Astrocyte (in vitro differentiated cells and primary cell): ENCODE data around the gene GFER. TPM values are rescaled to one million over a fixed set of nuclear protein-coding genes. Genes with fewer than 3 reads are reported as not detected.
"Not testable (repeated sequence)": the region's sequence is repeated elsewhere in the genome, so short reads cannot be mapped to it uniquely, and the experiment has no call there.

Experiments
- DNase-seq: peaks from one replicate; pipeline ENCODE4 v3.0.0-alpha.2; 2010; ENCODE audit warnings: low read depth
- FAIRE-seq: peaks from 2 replicates; lab custom pipeline; 2011; peaks lifted over from hg19 to GRCh38; lab: Jason Lieb, UNC
- H2AFZ ChIP-seq: 2 replicates; pipeline ENCODE4 v1.6.0; 2012; ENCODE audit warnings: low read depth, low read length, inconsistent platforms
- H3K27ac ChIP-seq: 2 replicates; pipeline ENCODE4 v1.5.1; 2011; ENCODE audit warnings: low read depth, low read length, inconsistent platforms
- H3K27me3 ChIP-seq: 2 replicates; pipeline ENCODE4 v1.6.0; 2011; ENCODE audit warnings: low read length, inconsistent platforms; ENCODE audit not compliant: insufficient read depth
- H3K36me3 ChIP-seq: 2 replicates; pipeline ENCODE4 v1.5.1; 2011; ENCODE audit warnings: low read length, inconsistent platforms; ENCODE audit not compliant: insufficient read depth
- H3K4me1 ChIP-seq: 2 replicates; pipeline ENCODE4 v1.5.1; 2011; ENCODE audit warnings: low read length, inconsistent platforms; ENCODE audit not compliant: insufficient read depth
- H3K4me2 ChIP-seq: 2 replicates; pipeline ENCODE4 v1.6.0; 2012; ENCODE audit warnings: low read length, inconsistent platforms
- H3K4me3 ChIP-seq: 2 replicates; pipeline ENCODE4 v1.5.1; 2011; ENCODE audit warnings: low read depth, mild to moderate bottlenecking, low read length, inconsistent platforms; ENCODE audit not compliant: insufficient read depth
- H3K79me2 ChIP-seq: 2 replicates; pipeline ENCODE4 v1.6.0; 2012; ENCODE audit warnings: mild to moderate bottlenecking, low read length, inconsistent platforms; ENCODE audit not compliant: insufficient read depth
- H3K9ac ChIP-seq: 2 replicates; pipeline ENCODE4 v1.6.0; 2012; ENCODE audit warnings: mild to moderate bottlenecking, low read length, inconsistent platforms
- H3K9me3 ChIP-seq: 2 replicates; pipeline ENCODE4 v1.5.1; 2012; ENCODE audit warnings: low read depth, mild to moderate bottlenecking, low read length, inconsistent platforms; ENCODE audit not compliant: insufficient read depth
- H4K20me1 ChIP-seq: 2 replicates; pipeline ENCODE4 v1.6.0; 2012; ENCODE audit warnings: low read length, inconsistent platforms; ENCODE audit not compliant: insufficient read depth
- H3K27ac Mint-ChIP-seq: one replicate; pipeline ENCODE4 v1.8.0; 2021; ENCODE audit warnings: mild to moderate bottlenecking, mixed read lengths; ENCODE audit not compliant: unreplicated experiment
- H3K27me3 Mint-ChIP-seq: one replicate; pipeline ENCODE4 v1.8.0; 2021; ENCODE audit warnings: low read depth, mixed read lengths; ENCODE audit not compliant: unreplicated experiment
- H3K36me3 Mint-ChIP-seq: one replicate; pipeline ENCODE4 v1.8.0; 2021; ENCODE audit warnings: low read depth, mixed read lengths; ENCODE audit not compliant: unreplicated experiment
- H3K4me1 Mint-ChIP-seq: one replicate; pipeline ENCODE4 v1.8.0; 2021; ENCODE audit warnings: low read depth, mixed read lengths; ENCODE audit not compliant: unreplicated experiment
- H3K4me3 Mint-ChIP-seq: one replicate; pipeline ENCODE4 v1.8.0; 2021; ENCODE audit warnings: mild to moderate bottlenecking, moderate library complexity, mixed read lengths; ENCODE audit not compliant: unreplicated experiment
- H3K9me3 Mint-ChIP-seq: one replicate; pipeline ENCODE4 v1.8.0; 2021; ENCODE audit warnings: mild to moderate bottlenecking, mixed read lengths; ENCODE audit not compliant: unreplicated experiment
- CTCF ChIP-seq: IDR thresholded peaks from 2 replicates; pipeline ENCODE4 v1.5.1; 2011; ENCODE audit warnings: low read depth, mild to moderate bottlenecking, inconsistent platforms, low read length, moderate library complexity; ENCODE audit not compliant: insufficient read depth
- EZH2 ChIP-seq: IDR thresholded peaks from 2 replicates; pipeline ENCODE4 v1.6.1; 2012; ENCODE audit warnings: mild to moderate bottlenecking, low read length, inconsistent platforms; ENCODE audit not compliant: insufficient read depth
- total RNA-seq: library from RNA; stranded (reverse); gene quantifications from 2 replicates; pipeline ENCODE4 v1.2.1, GENCODE V29; 2021

GFER gene
- total RNA-seq, 1 donor from 2014 or later, result 30.4 TPM

GRCh38 chr16:1960665-1961630, 23.0 kb upstream of the GFER start:
- Mint-ChIP-seq H3K4me3 (peak overlapping the region; percentile 95), H3K27ac (peak overlapping the region; percentile 88), H3K27me3 (peaks cover 2% of the 10 kb centered on the region), H3K4me1 (peaks cover 20% of the 10 kb centered on the region), H3K9me3 (no peaks in the 10 kb centered on the region), H3K36me3 (peaks cover 20% of the 10 kb centered on the region)
- Histone ChIP-seq H4K20me1 (peaks cover 49% of the 10 kb centered on the region), H3K4me3 (peak overlapping the region; percentile 91), H3K4me2 (peak overlapping the region; percentile 95), H2AFZ (no peak overlapping the region), H3K27me3 (no peaks in the 10 kb centered on the region), H3K9me3 (no peaks in the 10 kb centered on the region), H3K4me1 (peaks cover 36% of the 10 kb centered on the region), H3K9ac (peak overlapping the region; percentile 94), H3K79me2 (peaks cover 64% of the 10 kb centered on the region), H3K36me3 (peaks cover 9% of the 10 kb centered on the region), H3K27ac (no peak overlapping the region)
- FAIRE-seq (no peak), DNase-seq (peak; percentile 31)
- TF ChIP-seq CTCF (no peak), EZH2 (no peak)

GRCh38 chr16:1961651-1962067, 22.3 kb upstream of the GFER start:
- Histone ChIP-seq H3K9ac (no peak overlapping the region), H3K9me3 (no peaks in the 10 kb centered on the region), H3K27me3 (no peaks in the 10 kb centered on the region), H3K4me2 (peak overlapping the region; percentile 95), H3K4me1 (peaks cover 37% of the 10 kb centered on the region), H3K27ac (no peak overlapping the region), H3K79me2 (peaks cover 71% of the 10 kb centered on the region), H2AFZ (no peak overlapping the region), H3K36me3 (peaks cover 9% of the 10 kb centered on the region), H4K20me1 (peaks cover 49% of the 10 kb centered on the region), H3K4me3 (no peak overlapping the region)
- Mint-ChIP-seq H3K36me3 (peaks cover 20% of the 10 kb centered on the region), H3K9me3 (no peaks in the 10 kb centered on the region), H3K4me1 (peaks cover 20% of the 10 kb centered on the region), H3K4me3 (peak overlapping the region; percentile 97), H3K27ac (peak overlapping the region; percentile 58), H3K27me3 (peaks cover 2% of the 10 kb centered on the region)
- FAIRE-seq (no peak), DNase-seq (no peak)
- TF ChIP-seq CTCF, result no peak
- no peak for TF ChIP-seq EZH2

GRCh38 chr16:1962161-1963153, 21.5 kb upstream of the GFER start:
- not testable (repeated sequence) for H3K36me3 ChIP-seq, H3K27me3 ChIP-seq, H3K9me3 Mint-ChIP-seq, H3K27me3 Mint-ChIP-seq, FAIRE-seq, H2AFZ ChIP-seq, H3K9me3 ChIP-seq, DNase-seq
- Histone ChIP-seq H3K27ac (peak overlapping the region; percentile 10), H3K4me3 (peak overlapping the region; percentile 91), H3K9ac (peak overlapping the region; percentile 92), H3K4me1 (peaks cover 37% of the 10 kb centered on the region), H3K79me2 (peaks cover 76% of the 10 kb centered on the region), H3K4me2 (peak overlapping the region; percentile 95), H4K20me1 (peaks cover 49% of the 10 kb centered on the region)
- Mint-ChIP-seq H3K4me3 (peak overlapping the region; percentile 97), H3K4me1 (peaks cover 20% of the 10 kb centered on the region), H3K27ac (peak overlapping the region; percentile 91), H3K36me3 (peaks cover 20% of the 10 kb centered on the region)
